ENCODE data around the gene SLC17A1.

DNA sequence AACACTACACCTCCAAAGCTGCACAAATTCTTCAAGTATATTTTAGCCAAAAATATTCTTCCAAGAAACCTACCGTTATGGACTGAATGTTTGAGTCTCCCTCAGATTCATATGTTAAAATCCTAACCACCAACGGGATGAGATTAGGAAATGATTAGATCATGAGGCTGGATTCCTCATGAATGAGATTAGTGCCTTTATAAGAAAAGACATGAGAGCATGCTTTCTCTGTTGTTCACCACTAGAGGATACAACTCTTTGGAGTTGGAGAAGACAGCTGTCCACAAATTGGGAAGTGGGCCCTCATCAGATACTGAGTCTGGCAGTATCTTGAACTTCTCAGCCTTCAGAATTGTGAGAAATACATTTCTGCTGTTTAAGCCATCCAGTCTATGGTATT is 84.4 kb downstream of the SLC17A1 start:
- TF ChIP-seq, protein P1, sequence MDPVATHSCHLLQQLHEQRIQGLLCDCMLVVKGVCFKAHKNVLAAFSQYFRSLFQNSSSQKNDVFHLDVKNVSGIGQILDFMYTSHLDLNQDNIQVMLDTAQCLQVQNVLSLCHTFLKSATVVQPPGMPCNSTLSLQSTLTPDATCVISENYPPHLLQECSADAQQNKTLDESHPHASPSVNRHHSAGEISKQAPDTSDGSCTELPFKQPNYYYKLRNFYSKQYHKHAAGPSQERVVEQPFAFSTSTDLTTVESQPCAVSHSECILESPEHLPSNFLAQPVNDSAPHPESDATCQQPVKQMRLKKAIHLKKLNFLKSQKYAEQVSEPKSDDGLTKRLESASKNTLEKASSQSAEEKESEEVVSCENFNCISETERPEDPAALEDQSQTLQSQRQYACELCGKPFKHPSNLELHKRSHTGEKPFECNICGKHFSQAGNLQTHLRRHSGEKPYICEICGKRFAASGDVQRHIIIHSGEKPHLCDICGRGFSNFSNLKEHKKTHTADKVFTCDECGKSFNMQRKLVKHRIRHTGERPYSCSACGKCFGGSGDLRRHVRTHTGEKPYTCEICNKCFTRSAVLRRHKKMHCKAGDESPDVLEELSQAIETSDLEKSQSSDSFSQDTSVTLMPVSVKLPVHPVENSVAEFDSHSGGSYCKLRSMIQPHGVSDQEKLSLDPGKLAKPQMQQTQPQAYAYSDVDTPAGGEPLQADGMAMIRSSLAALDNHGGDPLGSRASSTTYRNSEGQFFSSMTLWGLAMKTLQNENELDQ (CRISPR knock-in tag; IDR thresholded peaks at IDR 0.05; ENCODE audit: borderline replicate concordance) = no peak
- TF ChIP-seq ZNF296 (CRISPR knock-in tag; conservative IDR thresholded peaks at IDR 0.05) (no peak), ZNF792 (CRISPR knock-in tag; IDR thresholded peaks at IDR 0.05) (no peak), CBX5 (CRISPR knock-in tag; IDR thresholded peaks at IDR 0.05; ENCODE audit: borderline replicate concordance) (no peak), CHD2 (IDR thresholded peaks at IDR 0.05; ENCODE audit: low read depth, low read length) (no peak), EP300 (IDR thresholded peaks at IDR 0.05; ENCODE audit: low read depth in 2 of 2, low read length in 2 of 2) (no peak), EP300 (CRISPR knock-in tag; IDR thresholded peaks at IDR 0.05; ENCODE audit: borderline replicate concordance) (no peak), JUN (CRISPR knock-in tag; IDR thresholded peaks at IDR 0.05) (no peak), YEATS2 (CRISPR knock-in tag; IDR thresholded peaks at IDR 0.05; ENCODE audit: borderline replicate concordance) (no peak), CHD4 (IDR thresholded peaks at IDR 0.05; ENCODE audit: borderline replicate concordance, low read length) (no peak), PCBP1 (IDR thresholded peaks at IDR 0.05; ENCODE audit: borderline replicate concordance, low read depth, low read length) (no peak), SNAI1 (CRISPR knock-in tag; IDR thresholded peaks at IDR 0.05; ENCODE audit: borderline replicate concordance) (no peak)
- TF ChIP-seq, protein P2, sequence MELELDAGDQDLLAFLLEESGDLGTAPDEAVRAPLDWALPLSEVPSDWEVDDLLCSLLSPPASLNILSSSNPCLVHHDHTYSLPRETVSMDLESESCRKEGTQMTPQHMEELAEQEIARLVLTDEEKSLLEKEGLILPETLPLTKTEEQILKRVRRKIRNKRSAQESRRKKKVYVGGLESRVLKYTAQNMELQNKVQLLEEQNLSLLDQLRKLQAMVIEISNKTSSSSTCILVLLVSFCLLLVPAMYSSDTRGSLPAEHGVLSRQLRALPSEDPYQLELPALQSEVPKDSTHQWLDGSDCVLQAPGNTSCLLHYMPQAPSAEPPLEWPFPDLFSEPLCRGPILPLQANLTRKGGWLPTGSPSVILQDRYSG (CRISPR knock-in tag; IDR thresholded peaks at IDR 0.05) = no peak

Measured in HepG2 (cell line).